HUES64 (cell line): Measurements from ENCODE around the gene RNF152.
A peak's percentile ranks its signal among the peaks of the same experiment; 100 is the strongest.

Source experiments
- H3K27ac ChIP-seq: 2 replicates; pipeline ENCODE4 v1.7.0; 2013; ENCODE audit warnings: low read depth, low read length, inconsistent platforms
- H3K27me3 ChIP-seq: 2 replicates; pipeline ENCODE4 v1.6.1; 2013; ENCODE audit warnings: mild to moderate bottlenecking, low read length; ENCODE audit not compliant: insufficient read depth
- H3K36me3 ChIP-seq: 2 replicates; pipeline ENCODE4 v1.6.1; 2013; ENCODE audit warnings: mild to moderate bottlenecking, low read length; ENCODE audit not compliant: insufficient read depth
- H3K4me1 ChIP-seq: 2 replicates; pipeline ENCODE4 v1.6.1; 2013; ENCODE audit warnings: mild to moderate bottlenecking, low read length, moderate library complexity; ENCODE audit not compliant: insufficient read depth
- H3K4me3 ChIP-seq: 2 replicates; pipeline ENCODE4 v1.5.1; 2013; ENCODE audit warnings: mild to moderate bottlenecking, low read length, moderate library complexity
- H3K9ac ChIP-seq: 2 replicates; pipeline ENCODE4 v1.6.1; 2013; ENCODE audit warnings: mild to moderate bottlenecking, low read depth, low read length
- H3K9me3 ChIP-seq: 2 replicates; pipeline ENCODE4 v1.6.1; 2013; ENCODE audit warnings: low read depth, low read length; ENCODE audit not compliant: insufficient read depth
- WGBS: fragments of 150-250, 120-280 bp; methylation state at CpG from one replicate; pipeline ENCODE4 v1.1.7; 2013; ENCODE audit warnings: missing lambda C conversion rate; 5-methylcytosine and 5-hydroxymethylcytosine counted together

RNF152 gene

DNA sequence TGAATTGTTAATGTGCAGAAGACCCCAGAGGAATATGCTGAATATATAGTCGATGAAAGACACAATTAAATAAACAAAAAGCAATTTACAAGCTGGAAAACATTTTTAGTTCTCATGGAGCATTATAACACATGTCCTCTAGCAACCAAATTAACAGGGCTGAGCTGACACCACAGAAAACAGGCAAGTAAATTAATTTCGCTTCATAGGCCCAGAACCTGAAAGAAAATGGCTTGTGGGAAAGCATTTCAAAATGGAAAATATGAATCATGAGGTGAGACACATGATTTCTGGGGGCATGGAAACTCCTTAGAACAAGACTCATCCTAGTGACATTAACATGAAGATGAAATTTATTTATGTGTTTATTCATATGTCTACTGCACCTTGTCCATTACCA is 25.0 kb upstream of the RNF152 start:
- Histone ChIP-seq H3K9ac (no peak overlapping the region), H3K27ac (no peak overlapping the region), H3K9me3 (no peaks in the 10 kb centered on the region), H3K27me3 (no peaks in the 10 kb centered on the region), H3K36me3 (no peaks in the 10 kb centered on the region), H3K4me3 (no peak overlapping the region), H3K4me1 (no peaks in the 10 kb centered on the region)
- 95% methylated on average over 2 of the region's 2 CpGs for WGBS

DNA sequence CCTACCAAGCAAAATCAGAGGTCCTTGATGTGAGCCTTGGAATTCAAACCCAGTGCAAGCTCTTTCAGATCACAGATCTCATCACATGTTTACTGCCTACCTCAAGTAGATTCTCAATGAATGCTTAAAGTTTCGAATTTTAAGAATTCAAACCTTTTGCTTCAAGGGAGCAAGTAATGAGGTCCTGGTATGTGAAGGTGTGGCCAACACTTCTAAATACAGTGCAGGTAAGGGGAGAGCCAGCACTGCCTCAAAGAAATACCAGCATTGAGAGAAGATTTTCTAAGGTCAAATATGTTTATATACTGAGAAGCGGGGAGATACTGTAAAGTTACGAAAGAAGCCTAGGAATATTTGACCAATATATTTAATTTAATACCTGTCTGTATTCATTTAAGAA is 19.7 kb upstream of the RNF152 start:
- Histone ChIP-seq H3K4me3 (no peak overlapping the region), H3K9me3 (no peaks in the 10 kb centered on the region), H3K4me1 (no peaks in the 10 kb centered on the region), H3K27me3 (no peaks in the 10 kb centered on the region), H3K9ac (no peak overlapping the region), H3K27ac (no peak overlapping the region), H3K36me3 (no peaks in the 10 kb centered on the region)
- WGBS = 89% methylated on average over 2 of the region's 3 CpGs

- no peak overlapping the region for H3K27ac ChIP-seq
- H3K27me3 ChIP-seq = no peaks in the 10 kb centered on the region
- no peak overlapping the region for H3K4me3 ChIP-seq
- no peak overlapping the region for H3K9ac ChIP-seq
- no peaks in the 10 kb centered on the region for H3K9me3 ChIP-seq
- no peaks in the 10 kb centered on the region for H3K4me1 ChIP-seq
- no peaks in the 10 kb centered on the region for H3K36me3 ChIP-seq
Measured at GRCh38 chr18:61910101-61910500, 17.3 kb upstream of the RNF152 start.

DNA sequence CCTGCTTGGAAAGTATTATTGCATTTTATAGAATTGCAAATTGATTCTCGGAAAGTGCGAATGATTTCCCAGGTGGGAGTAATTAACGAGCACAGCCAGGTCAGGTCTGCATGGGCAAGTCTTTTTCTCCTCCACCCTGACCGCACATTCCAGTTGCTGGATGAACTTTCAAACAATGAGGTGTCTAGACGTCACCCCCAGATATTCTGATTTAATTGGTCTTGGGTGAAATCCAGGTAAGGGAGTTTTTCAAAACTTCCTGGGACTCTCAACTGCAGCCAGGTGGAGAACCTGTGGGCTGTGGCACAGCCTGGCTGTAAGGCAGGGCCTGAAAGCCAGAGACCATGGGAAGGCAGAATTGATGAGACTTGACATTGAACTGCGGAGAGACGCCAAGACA is 15.9 kb upstream of the RNF152 start:
- no peaks in the 10 kb centered on the region for H3K36me3 ChIP-seq
- H3K9me3 ChIP-seq = no peaks in the 10 kb centered on the region
- H3K4me3 ChIP-seq = no peak overlapping the region
- H3K4me1 ChIP-seq = no peaks in the 10 kb centered on the region
- H3K9ac ChIP-seq = no peak overlapping the region
- no peaks in the 10 kb centered on the region for H3K27me3 ChIP-seq
- no peak overlapping the region for H3K27ac ChIP-seq
- 88% methylated on average over 7 of the region's 7 CpGs for WGBS

GRCh38 chr18:61901323-61901986 is 8.6 kb upstream of the RNF152 start:
- Histone ChIP-seq H3K27me3 (no peaks in the 10 kb centered on the region), H3K9me3 (no peaks in the 10 kb centered on the region), H3K4me3 (no peak overlapping the region), H3K9ac (no peak overlapping the region), H3K27ac (no peak overlapping the region), H3K36me3 (no peaks in the 10 kb centered on the region), H3K4me1 (no peaks in the 10 kb centered on the region)
- WGBS = 48% methylated on average over 5 of the region's 5 CpGs

- H3K27ac ChIP-seq = no peak overlapping the region
- 89% methylated on average over 10 of the region's 10 CpGs for WGBS
- no peak overlapping the region for H3K4me3 ChIP-seq
- no peaks in the 10 kb centered on the region for H3K27me3 ChIP-seq
- no peaks in the 10 kb centered on the region for H3K4me1 ChIP-seq
- H3K9ac ChIP-seq = no peak overlapping the region
- no peaks in the 10 kb centered on the region for H3K36me3 ChIP-seq
- no peaks in the 10 kb centered on the region for H3K9me3 ChIP-seq
Measured at GRCh38 chr18:61900504-61901281, 7.9 kb upstream of the RNF152 start.

- no peaks in the 10 kb centered on the region for H3K4me1 ChIP-seq
- H3K27me3 ChIP-seq = peaks cover 9% of the 10 kb centered on the region
- H3K9me3 ChIP-seq = no peaks in the 10 kb centered on the region
- H3K27ac ChIP-seq = no peak overlapping the region
- no peak overlapping the region for H3K9ac ChIP-seq
- 79% methylated on average over 5 of the region's 5 CpGs for WGBS
- no peaks in the 10 kb centered on the region for H3K36me3 ChIP-seq
- H3K4me3 ChIP-seq = no peak overlapping the region
Measured at GRCh38 chr18:61898640-61899101, 5.9 kb upstream of the RNF152 start.

DNA sequence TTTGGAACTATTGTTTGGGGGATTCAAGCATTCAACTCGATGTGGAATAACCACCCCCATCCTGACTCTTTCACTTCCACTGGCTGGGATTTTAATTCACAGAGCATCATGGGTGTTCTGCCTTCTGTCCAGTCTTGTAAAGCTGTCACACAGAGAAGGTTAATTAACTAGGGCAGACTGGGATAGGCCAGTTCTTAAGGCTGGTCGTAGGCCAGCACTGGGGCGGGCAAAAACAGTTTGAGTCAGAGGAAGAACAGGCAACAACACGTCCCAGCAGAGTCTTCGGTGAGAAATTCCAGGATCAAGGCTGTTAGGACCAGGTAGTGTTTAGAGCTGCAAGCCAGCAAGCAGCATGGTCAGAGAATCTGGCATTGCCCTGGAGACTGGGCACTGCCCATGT is 4.0 kb upstream of the RNF152 start:
- H3K9me3 ChIP-seq = no peaks in the 10 kb centered on the region
- no peaks in the 10 kb centered on the region for H3K36me3 ChIP-seq
- peaks cover 10% of the 10 kb centered on the region for H3K4me1 ChIP-seq
- H3K9ac ChIP-seq = no peak overlapping the region
- 68% methylated on average over 5 of the region's 5 CpGs for WGBS
- H3K27me3 ChIP-seq = peaks cover 28% of the 10 kb centered on the region
- no peak overlapping the region for H3K27ac ChIP-seq
- H3K4me3 ChIP-seq = no peak overlapping the region

GRCh38 chr18:61896118-61896517 is 3.3 kb upstream of the RNF152 start:
- Histone ChIP-seq H3K36me3 (no peaks in the 10 kb centered on the region), H3K27ac (no peak overlapping the region), H3K9ac (no peak overlapping the region), H3K4me3 (no peak overlapping the region), H3K4me1 (peaks cover 16% of the 10 kb centered on the region), H3K27me3 (peaks cover 34% of the 10 kb centered on the region), H3K9me3 (no peaks in the 10 kb centered on the region)
- 86% methylated on average over 1 of the region's 1 CpG for WGBS

DNA sequence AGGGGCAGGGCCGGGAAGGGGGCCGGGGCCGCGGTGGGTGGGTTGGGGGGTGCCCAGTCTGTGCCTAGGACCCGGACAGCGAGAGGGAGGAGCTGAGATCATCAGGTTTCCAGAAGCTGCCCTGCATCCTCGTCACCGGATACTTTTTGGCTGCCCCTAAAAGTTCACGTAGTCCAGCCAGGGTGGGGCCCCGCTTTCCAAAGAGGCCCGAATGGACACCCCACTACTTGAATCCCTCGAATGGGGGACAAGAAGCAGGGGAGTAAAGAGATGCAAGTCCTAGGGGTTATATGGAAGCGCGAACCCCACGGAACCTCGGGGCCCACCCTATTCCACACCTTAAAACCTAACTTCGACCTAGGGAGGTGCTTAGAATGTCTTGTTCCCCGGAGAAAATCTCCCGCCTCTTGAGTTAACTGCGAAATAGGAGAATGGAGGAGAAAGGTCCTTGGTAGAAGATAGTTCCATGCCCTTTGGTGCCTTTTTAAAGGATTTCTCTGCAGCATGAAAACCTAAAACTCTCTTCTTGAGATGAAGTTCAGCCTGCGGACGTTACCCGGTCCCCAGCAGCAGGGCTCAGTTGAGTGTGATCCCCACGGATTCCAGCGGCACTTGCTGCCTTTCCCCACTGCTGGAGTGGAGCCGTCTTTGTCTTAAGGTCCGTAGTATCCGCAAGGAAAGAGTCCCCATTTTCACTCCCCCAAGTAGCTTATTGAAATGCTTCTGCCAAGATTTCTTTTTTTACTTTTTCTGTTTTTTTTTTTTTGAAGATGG is 2.1 kb upstream of the RNF152 start:
- Histone ChIP-seq H3K27me3 (peaks cover 39% of the 10 kb centered on the region), H3K9ac (no peak overlapping the region), H3K4me3 (peak overlapping the region; percentile 79), H3K36me3 (no peaks in the 10 kb centered on the region), H3K4me1 (peaks cover 16% of the 10 kb centered on the region), H3K9me3 (no peaks in the 10 kb centered on the region), H3K27ac (no peak overlapping the region)
- WGBS = 48% methylated on average over 24 of the region's 28 CpGs
